Activated effector memory CD4-positive, alpha-beta T cell treated with anti-CD3 and anti-CD28 coated beads, Interleukin-2, amount 50 U/mL, for 16 hours (primary cell): Measurements from ENCODE around the gene VWC2L.

Experiments used
- DNase-seq: peaks from one replicate; pipeline ENCODE4 v3.0.0-alpha.2; 2020

The VWC2L gene

GRCh38 chr2:214604861-214605260, 194.0 kb downstream of the VWC2L start:
- DNase-seq = no peak

DNA sequence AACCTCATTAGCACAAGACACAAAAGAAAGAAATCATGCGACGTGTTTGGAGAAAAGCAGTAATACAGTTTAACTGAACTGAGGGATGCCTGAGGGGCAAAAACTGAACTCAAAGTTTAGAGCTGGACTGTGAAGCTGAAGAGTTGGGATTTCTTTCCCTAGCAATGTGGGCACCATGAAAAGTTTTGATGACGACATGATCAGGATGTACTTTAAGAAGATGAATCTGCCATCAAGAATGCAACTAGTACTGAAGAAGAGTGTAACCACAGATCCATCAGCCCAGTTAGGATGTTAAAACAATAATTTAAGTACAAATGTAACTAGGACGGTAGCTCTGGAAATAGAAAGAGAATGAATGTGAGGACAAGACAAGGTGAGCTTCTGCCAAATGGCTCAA, 196.2 kb downstream of the VWC2L start:
- no peak for DNase-seq

DNA sequence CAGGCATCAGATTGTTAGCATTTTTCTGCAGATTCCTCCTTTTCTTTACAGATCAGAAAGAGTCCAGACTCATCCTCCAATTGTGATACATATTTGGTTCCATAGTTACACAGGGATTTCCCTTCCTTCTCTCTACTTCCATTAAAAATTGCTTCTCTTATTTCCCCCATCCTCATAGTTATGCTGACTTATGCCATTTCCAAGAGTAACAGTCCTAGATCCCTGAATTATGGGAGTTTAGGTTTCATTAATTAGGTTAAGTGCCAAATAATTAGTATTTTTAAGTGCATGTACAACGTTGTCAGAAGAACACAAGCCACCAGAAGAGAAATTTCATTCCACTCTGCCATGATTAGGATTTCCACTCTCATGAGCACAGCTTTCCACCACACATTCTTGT, 200.2 kb downstream of the VWC2L start:
- DNase-seq = no peak

- DNase-seq = no peak
Observed at GRCh38 chr2:214624166-214624760, 213.4 kb downstream of the VWC2L start.

DNA sequence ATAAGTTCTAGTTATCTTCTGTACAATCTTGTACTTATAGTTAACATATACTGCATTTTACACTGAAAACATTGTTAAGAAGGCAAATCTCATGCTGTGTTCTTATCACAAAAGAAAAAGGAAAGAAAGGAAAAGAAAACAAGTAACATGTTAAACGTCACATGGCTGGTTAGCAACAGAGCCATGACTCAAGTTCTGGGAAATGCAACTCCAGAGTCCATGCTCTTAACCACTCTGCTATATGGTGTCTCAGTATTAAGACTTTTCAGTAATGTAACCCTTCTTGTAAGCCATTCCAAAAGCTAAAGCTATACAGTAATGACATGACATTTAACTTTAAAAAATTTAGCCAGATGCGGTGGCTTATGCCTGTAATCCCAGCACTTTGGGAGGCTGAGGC, 217.2 kb downstream of the VWC2L start:
- DNase-seq = no peak
